HepG2 (cell line): Measurements from ENCODE around the gene FBXL7.

Experiments
- CTCF ChIP-seq: sonication (generic); formaldehyde crosslinking; IDR thresholded peaks from 2 replicates; pipeline ENCODE4 v1.5.0; 2020; ENCODE audit warnings: mild to moderate bottlenecking, missing genetic modification reagents, moderate library complexity
- EZH2 ChIP-seq: conservative IDR thresholded peaks from 2 replicates; pipeline ENCODE4 v1.6.1; 2012; ENCODE audit warnings: mild to moderate bottlenecking, low read depth, low read length, moderate library complexity
- FOXK1 ChIP-seq: sonication (generic); formaldehyde crosslinking; IDR thresholded peaks from 2 replicates; pipeline ENCODE4 v1.4.0; 2020; ENCODE audit warnings: low read depth, missing genetic modification reagents, borderline replicate concordance
- MYC ChIP-seq: sonication (generic); formaldehyde crosslinking; IDR thresholded peaks from 2 replicates; pipeline ENCODE4 v1.9.0; 2021; ENCODE audit warnings: missing genetic modification reagents, borderline replicate concordance
- NFIC ChIP-seq: IDR thresholded peaks from 2 replicates; pipeline ENCODE4 v1.6.1; 2012; ENCODE audit warnings: mild to moderate bottlenecking, low read length, inconsistent platforms
- PRDM4 ChIP-seq: sonication (generic); formaldehyde crosslinking; IDR thresholded peaks from 2 replicates; pipeline ENCODE4 v1.9.0; 2021; ENCODE audit warnings: missing genetic modification reagents, borderline replicate concordance

GRCh38 chr5:15601274-15601673, 101.3 kb downstream of the FBXL7 start:
- TF ChIP-seq PRDM4 (CRISPR knock-in tag) = no peak
- TF ChIP-seq NFIC = no peak
- TF ChIP-seq MYC = no peak
- TF ChIP-seq CTCF (CRISPR knock-in tag) = no peak
- no peak for TF ChIP-seq FOXK1 (CRISPR knock-in tag)
- no peak for TF ChIP-seq EZH2
